SK-N-MC (cell line): Measurements from ENCODE around the gene TFAM.
"Not testable (repeated sequence)": the region's sequence is repeated elsewhere in the genome, so short reads cannot be mapped to it uniquely, and the experiment has no call there.

Source experiments
- DNase-seq: peaks from one replicate; pipeline ENCODE4 v3.0.0-alpha.2; 2011; ENCODE audit warnings: low read depth, low spot score
- H3K27ac ChIP-seq: fragments of 200-600 bp; sonication (generic); 2 replicates; pipeline ENCODE4 v1.5.1; 2016; ENCODE audit warnings: mixed run types
- H3K36me3 ChIP-seq: fragments of 200-600 bp; sonication (generic); 2 replicates; pipeline ENCODE4 v1.6.1; 2017; ENCODE audit warnings: antibody characterized with exemption, low read length, mixed read lengths; ENCODE audit not compliant: insufficient read depth
- H3K4me3 ChIP-seq: fragments of 200-600 bp; sonication (generic); 2 replicates; pipeline ENCODE4 v1.5.1; 2016
- H3K9ac ChIP-seq: fragments of 200-600 bp; sonication (generic); 2 replicates; pipeline ENCODE4 v1.8.0; 2017; ENCODE audit warnings: mixed run types, mixed read lengths; ENCODE audit not compliant: insufficient read length
- H3K9me3 ChIP-seq: fragments of 200-600 bp; sonication (generic); 2 replicates; pipeline ENCODE4 v1.6.1; 2017; ENCODE audit warnings: low read depth, mild to moderate bottlenecking, antibody characterized with exemption, low read length, moderate library complexity, mixed read lengths
- EZH2 ChIP-seq: fragments of 200-600 bp; sonication (generic); IDR thresholded peaks from one replicate; pipeline ENCODE4 v1.6.1; 2017; ENCODE audit warnings: antibody characterized with exemption
- FOXP2 ChIP-seq: optimal IDR thresholded peaks from 2 replicates; pipeline ENCODE3; 2011; ENCODE audit warnings: mild to moderate bottlenecking, moderate library complexity; ENCODE audit not compliant: insufficient read depth; ENCODE audit errors: extremely low read length, control extremely low read depth
- POLR2AphosphoS5 ChIP-seq: IDR thresholded peaks from 2 replicates; pipeline ENCODE4 v1.6.1; 2012; ENCODE audit warnings: mild to moderate bottlenecking, low read depth, low read length, borderline replicate concordance

The TFAM gene

DNA sequence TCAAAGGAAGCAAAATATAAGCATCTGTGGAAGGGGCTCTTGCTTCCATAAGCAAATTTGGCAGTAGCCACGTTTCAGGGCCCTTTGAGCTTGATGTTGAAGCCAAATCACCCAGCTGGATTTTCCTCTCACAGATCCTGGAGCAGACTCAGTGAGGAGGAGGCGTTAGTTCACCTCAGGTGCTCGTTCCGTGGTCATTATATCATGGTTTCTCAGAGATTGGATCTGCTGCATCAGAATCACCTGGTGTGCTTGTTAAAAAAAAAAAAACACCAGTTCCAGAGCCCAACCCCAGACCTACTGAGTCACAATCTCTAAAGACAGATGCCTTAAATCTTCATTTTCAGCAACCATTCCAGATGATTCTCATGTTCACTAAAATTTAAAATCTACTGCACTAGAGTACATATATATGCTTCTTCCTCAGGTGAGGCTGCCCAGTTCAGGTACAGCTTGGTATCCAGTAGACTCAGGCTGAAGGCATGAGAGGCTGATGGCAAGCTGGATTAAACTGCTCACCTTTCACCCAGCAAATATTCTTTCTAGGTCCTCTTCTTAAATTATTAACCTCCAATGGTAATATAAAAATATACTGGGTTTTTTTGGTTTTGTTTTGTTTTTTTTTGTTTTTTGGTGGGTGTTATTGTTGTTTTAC, 24.9 kb downstream of the TFAM start:
- H3K27ac ChIP-seq, result no peak overlapping the region
- H3K36me3 ChIP-seq, result no peaks in the 10 kb centered on the region

DNA sequence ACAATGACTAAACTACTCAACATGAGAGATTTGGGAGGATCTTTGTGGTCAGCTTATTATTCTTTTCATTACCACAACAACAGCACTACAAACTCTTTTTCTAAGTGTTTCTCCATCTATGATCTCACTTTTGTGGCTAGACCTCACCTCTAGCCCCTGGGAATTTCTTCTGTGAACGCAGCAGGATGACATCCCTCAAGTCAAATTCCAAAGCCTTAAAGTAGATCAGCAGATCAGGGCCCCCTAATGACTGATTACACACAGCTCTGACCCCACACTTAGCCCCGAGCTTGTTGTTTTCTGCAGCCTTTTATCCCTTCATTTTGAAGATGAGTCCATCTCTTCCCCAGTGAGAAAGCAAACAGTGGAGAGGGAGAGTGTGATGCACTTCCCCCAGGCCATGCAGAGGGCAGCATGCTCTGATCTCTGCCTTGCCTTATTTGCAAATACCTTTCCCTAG, 27.3 kb downstream of the TFAM start:
- DNase-seq, result no peak
- Histone ChIP-seq H3K27ac (no peak overlapping the region), H3K9ac (no peak overlapping the region), H3K36me3 (no peaks in the 10 kb centered on the region), H3K9me3 (no peaks in the 10 kb centered on the region), H3K4me3 (no peak overlapping the region)
- TF ChIP-seq POLR2AphosphoS5 (no peak), EZH2 (no peak), FOXP2 (no peak)

More for the DNA sequence above, 24.9 kb downstream of the TFAM start:
- Histone ChIP-seq H3K9me3 (no peaks in the 10 kb centered on the region), H3K9ac (no peak overlapping the region), H3K4me3 (no peak overlapping the region)
- no peak for DNase-seq
- no peak for TF ChIP-seq EZH2

DNA sequence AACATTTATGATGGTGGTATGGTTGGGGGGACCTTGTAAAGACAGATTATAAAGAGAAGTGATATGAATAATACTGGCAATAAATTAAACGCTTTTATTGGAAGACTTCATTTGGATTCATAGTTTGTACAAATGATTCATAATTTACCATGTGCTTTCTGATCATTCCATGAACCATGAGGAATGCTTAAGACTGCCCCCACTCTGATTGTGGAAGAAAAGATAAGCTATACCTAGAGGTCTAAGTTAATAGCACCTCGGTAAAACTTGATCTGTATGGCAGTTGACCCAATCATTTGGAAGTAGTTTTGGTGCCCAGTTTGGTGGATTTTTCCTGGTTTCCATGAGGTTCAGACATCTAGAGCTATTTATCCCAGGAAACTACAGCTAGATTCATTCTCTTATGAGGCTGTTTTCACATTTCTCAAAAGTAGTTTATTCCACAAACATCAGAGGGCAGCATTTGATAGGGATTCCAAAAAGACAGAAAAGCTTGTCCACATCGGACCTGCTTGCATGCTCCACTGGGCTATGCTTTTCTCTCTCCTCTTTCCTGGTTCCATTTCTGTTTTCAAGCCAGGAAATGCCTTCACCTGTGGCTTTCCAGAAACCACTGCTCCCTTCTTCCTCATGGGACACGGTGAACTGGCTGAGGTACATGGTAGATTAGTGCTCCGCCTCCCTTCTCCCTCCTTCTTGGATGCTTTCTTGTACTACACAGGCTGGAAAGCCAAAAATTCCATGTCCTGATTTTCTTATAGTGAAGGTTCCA, 29.2 kb downstream of the TFAM start:
- H3K9me3 ChIP-seq, result no peaks in the 10 kb centered on the region
- no peak overlapping the region for H3K4me3 ChIP-seq
- H3K27ac ChIP-seq, result no peak overlapping the region
- no peaks in the 10 kb centered on the region for H3K36me3 ChIP-seq
- TF ChIP-seq POLR2AphosphoS5 (no peak), EZH2 (no peak), FOXP2 (no peak)
- DNase-seq, result no peak
- no peak overlapping the region for H3K9ac ChIP-seq

DNA sequence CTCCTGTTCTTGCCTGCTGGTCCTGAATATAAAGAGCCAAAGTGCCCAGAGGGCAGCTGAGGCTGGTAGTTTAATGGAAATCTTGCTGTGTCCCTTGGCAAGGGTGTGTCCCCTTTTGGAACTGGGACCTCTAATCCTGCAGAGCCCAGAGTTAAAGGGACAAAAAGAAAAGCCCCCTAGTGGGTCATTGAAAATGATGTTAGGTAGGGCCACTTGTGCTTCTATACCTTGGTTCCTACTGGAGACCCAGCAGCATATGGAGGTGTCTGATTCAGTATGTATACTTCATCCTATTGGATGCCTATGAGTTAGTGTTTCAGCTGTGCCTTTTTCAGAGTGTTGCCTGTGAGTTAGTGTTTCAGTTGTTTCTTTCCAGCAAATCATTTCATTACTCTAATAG, 30.5 kb downstream of the TFAM start:
- Histone ChIP-seq H3K9ac (no peak overlapping the region), H3K27ac (no peak overlapping the region), H3K4me3 (no peak overlapping the region), H3K36me3 (no peaks in the 10 kb centered on the region), H3K9me3 (no peaks in the 10 kb centered on the region)
- no peak for DNase-seq
- no peak for TF ChIP-seq EZH2
- no peak for TF ChIP-seq POLR2AphosphoS5
- TF ChIP-seq FOXP2, result no peak

DNA sequence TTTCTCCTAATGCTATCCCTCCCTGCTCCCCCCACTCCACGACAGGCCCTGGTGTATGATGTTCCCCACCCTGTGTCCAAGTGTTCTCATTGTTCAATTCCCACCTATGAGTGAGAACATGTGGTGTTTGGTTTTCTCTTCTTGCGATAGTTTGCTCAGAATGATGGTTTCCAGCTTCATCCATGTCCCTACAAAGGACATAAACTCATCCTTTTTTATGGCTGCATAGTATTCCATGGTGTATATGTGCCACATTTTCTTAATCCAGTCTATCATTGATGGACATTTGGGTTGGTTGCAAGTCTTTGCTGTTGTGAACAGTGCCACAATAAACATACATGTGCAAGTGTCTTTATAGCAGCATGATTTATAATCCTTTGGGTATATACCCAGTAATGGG, 32.7 kb downstream of the TFAM start:
- DNase-seq, H3K9me3 ChIP-seq, H3K9ac ChIP-seq, H3K36me3 ChIP-seq, H3K27ac ChIP-seq, H3K4me3 ChIP-seq: not testable (repeated sequence)

DNA sequence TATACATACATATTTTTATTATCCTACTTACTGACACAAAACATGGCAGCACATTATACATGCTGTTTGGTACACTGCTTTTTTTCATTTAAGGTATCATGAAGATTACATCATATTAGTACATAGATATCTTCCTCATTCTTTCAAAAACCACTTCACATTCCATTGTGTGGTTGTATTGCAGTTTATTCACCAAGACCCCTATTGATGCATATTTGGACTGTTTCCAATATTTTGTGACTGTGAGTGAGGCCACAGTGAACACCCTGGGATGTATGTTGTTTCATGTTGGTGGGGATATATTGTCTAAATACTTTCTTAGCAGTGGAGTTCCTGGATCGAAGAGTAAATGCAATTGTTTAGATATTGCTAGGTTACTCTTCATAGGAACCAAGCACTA, 39.0 kb downstream of the TFAM start:
- no peak for DNase-seq
- no peak overlapping the region for H3K27ac ChIP-seq
- no peak overlapping the region for H3K4me3 ChIP-seq
- no peak for TF ChIP-seq EZH2
- no peaks in the 10 kb centered on the region for H3K9me3 ChIP-seq
- no peak overlapping the region for H3K9ac ChIP-seq
- H3K36me3 ChIP-seq, result no peaks in the 10 kb centered on the region

DNA sequence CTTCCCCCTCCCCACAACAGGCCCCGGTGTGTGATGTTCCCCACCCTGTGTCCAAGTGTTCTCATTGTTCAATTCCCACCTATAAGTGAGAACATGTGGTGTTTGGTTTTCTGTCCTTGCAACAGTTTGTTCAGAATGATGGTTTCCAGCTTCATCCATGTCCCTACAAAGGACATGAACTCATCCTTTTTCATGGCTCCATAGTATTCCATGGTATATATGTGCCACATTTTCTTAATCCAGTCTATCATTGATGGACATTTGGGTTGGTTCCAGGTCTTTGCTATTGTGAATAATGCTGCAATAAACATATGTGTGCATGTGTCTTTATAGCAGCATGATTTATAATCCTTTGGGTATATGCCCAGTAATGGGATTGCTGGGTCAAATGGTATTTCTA, 43.2 kb downstream of the TFAM start:
- not testable (repeated sequence) for H3K36me3 ChIP-seq, DNase-seq, H3K27ac ChIP-seq

DNA sequence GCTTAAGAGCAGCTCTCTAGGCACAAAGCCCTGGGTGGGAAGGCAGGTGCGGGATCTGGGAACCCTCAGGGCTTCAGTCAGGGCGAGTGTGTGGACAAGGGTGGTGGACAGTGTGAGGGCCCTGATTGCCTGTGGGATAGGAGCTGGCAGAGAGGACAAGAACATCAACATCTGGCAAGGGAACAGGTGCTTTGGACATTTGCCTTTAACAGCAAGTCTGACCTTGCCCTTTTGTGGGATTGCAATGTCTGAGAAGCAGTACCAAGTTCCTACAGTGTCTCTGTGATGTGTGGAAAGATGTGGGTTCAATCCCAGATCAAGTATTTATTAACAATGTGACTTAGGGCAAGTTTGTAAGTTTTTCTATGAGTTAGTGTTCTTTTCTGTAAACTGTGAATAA, 46.7 kb downstream of the TFAM start:
- Histone ChIP-seq H3K27ac (no peak overlapping the region), H3K36me3 (no peaks in the 10 kb centered on the region), H3K9me3 (no peaks in the 10 kb centered on the region), H3K9ac (no peak overlapping the region), H3K4me3 (no peak overlapping the region)
- TF ChIP-seq EZH2, result no peak
- no peak for TF ChIP-seq FOXP2
- no peak for DNase-seq

More for the DNA sequence above, 43.2 kb downstream of the TFAM start:
- not testable (repeated sequence) for H3K9me3 ChIP-seq, H3K9ac ChIP-seq, H3K4me3 ChIP-seq

DNA sequence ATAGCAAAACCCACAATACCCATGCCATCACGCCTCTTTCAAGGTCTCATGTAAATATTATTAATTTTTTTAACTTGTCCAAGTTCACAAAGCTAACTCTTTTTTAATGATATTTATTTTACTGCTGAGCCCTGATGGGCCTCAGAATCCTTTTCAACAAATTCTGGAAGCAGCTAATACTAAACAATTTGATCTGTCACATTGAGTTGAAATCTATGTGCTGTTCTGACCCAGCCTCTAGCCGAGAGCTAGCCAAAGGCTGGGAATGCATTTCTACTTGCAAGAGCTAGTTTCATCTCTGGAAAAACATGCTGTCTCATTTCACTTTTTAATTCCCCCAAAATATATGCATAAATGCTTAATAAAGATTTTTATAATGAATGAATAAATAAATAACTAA, 47.9 kb downstream of the TFAM start:
- TF ChIP-seq POLR2AphosphoS5 (no peak), FOXP2 (no peak), EZH2 (no peak)
- Histone ChIP-seq H3K27ac (no peak overlapping the region), H3K36me3 (no peaks in the 10 kb centered on the region), H3K4me3 (no peak overlapping the region), H3K9ac (no peak overlapping the region), H3K9me3 (no peaks in the 10 kb centered on the region)
- DNase-seq, result no peak

DNA sequence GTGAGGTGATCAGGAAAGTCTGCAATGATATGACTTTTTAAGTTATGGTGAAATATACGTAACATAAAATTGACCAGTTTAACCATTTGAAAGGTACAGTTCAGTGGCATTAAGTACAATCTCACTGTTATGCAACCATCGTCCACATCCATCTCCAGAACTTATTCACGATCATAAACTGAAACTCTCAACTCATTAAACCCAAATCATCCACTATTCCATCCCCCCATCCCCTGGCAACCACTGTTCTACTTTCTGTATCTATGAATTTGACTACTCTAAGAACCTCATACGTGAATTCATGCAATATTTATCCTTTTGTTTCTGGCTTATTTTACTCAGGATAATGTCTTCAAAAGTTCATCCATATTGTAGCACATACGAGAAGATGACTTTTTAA, 48.4 kb downstream of the TFAM start:
- Histone ChIP-seq H3K36me3 (no peaks in the 10 kb centered on the region), H3K9ac (no peak overlapping the region), H3K27ac (no peak overlapping the region), H3K4me3 (no peak overlapping the region), H3K9me3 (no peaks in the 10 kb centered on the region)
- no peak for DNase-seq
- no peak for TF ChIP-seq FOXP2
- no peak for TF ChIP-seq EZH2
- no peak for TF ChIP-seq POLR2AphosphoS5
